Fibroblast of mammary gland (primary cell): Measurements from ENCODE around the gene PRXL2B.

Source experiments
- DNase-seq: peaks from one replicate; pipeline ENCODE4 v3.0.0-alpha.2; 2010; ENCODE audit warnings: low read depth
- H3K4me3 ChIP-seq: 2 replicates; pipeline ENCODE4 v1.5.1; 2011; ENCODE audit warnings: low read depth, mild to moderate bottlenecking, low read length, moderate library complexity; ENCODE audit not compliant: control insufficient read depth
- TF ChIP-seq, protein P1 (sequence below): conservative IDR thresholded peaks from 2 replicates; pipeline ENCODE4 v1.5.1; 2011; ENCODE audit warnings: low read depth, low read length, inconsistent platforms; ENCODE audit not compliant: control insufficient read depth, insufficient read depth

The PRXL2B gene

DNA sequence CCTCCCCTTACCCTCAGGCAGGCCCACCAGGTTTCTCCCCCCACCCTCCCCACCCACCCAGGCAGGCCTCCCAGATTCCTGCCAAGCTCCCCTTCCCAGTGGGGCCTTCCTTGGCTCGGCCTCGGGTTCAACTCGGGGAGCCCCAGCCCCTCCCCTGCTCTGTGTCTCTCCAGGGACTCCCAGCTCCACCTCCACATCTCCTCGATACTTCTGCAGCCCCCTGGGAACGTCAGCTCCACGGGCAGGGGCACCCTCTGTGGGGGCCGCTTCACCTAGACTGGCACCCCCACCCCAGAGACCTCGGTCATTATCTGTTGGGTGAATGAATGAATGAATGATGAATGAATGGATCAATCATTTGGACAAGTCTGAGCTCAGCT, 45.5 kb downstream of the PRXL2B start:
- TF ChIP-seq, protein P1, sequence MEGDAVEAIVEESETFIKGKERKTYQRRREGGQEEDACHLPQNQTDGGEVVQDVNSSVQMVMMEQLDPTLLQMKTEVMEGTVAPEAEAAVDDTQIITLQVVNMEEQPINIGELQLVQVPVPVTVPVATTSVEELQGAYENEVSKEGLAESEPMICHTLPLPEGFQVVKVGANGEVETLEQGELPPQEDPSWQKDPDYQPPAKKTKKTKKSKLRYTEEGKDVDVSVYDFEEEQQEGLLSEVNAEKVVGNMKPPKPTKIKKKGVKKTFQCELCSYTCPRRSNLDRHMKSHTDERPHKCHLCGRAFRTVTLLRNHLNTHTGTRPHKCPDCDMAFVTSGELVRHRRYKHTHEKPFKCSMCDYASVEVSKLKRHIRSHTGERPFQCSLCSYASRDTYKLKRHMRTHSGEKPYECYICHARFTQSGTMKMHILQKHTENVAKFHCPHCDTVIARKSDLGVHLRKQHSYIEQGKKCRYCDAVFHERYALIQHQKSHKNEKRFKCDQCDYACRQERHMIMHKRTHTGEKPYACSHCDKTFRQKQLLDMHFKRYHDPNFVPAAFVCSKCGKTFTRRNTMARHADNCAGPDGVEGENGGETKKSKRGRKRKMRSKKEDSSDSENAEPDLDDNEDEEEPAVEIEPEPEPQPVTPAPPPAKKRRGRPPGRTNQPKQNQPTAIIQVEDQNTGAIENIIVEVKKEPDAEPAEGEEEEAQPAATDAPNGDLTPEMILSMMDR, result no peak
- no peak for DNase-seq

DNA sequence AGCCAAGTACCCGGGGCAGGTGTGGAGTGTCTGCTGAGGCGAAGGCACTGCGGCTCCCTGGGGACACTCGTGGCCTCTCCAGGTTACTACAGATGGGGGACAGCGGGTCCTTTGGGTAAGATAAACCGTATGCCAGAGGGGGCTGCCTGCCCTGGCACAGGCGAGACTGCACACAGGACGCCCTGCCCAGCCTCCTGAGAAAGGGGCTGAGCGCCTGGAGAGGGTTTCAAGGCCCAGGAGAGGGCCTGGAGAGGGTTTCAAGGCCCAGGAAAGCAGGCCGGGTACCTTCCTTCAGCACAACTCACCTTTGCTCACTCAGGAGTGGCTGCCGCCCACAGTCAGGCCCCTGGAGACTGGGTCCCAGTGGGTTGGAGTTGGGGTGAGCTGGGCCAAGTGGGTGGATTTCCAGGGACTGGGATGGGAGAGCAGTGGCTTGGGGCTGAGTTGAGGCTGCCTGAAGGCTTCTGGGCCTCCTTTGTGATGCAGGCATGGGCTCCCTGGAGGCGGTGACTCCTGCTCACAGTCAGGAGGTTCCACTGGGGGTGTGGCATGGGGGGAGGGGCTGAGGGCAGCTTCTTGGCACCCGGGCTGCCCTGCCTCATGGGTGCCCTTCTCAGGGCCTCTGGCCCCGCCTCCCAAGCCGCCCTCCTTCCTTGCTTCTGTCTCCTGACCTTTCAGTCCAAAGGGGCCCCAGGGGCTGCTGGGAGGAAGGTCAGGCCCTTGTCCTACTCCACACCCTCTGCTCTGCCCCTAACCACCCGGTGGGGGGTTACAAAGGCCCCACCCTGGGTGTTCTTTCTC, 46.2 kb downstream of the PRXL2B start, which contains the start of gene MMEL1:
Gene MMEL1, minus strand, starts transcription at position 456 of the 801 bp plus-strand sequence. CDS start 3,532 bp downstream, outside the sequence.
- DNase-seq, result no peak
- TF ChIP-seq, protein P1, result no peak
- H3K4me3 ChIP-seq, result no peak within 1 kb of the TSS

More for the DNA sequence above, 45.5 kb downstream of the PRXL2B start:
- H3K4me3 ChIP-seq, result no peak overlapping the region

DNA sequence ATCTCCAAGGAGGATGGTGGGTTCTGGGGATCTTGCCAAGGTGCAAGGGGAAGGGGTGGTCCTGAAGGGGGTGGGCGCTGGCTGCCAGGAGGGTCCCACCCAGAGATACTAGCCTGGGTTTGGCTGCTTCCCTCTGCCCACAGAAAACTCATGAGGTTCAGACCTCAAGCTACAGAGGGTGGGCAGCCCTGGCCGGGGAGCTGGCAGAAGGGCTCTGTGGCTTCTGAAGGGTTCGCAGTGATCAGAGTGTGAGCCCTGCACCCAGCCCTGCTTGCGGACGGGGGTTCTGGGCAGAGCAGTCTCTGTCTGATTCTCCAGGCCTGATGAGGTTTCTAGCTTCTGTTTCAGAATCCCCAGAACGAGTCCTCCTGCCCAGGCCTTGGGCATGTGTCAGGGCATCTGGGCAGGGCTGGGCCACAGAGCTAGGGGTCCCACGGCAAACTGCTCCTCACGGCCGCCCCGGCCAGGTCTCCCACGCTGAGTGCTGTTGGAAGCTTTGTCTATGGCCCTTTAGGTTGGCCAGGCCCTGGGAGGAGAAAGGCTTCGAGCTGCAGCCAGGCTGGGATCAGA, 46.9 kb downstream of the PRXL2B start:
- no peak for DNase-seq
- H3K4me3 ChIP-seq, result no peak overlapping the region
- TF ChIP-seq, protein P1, result no peak

DNA sequence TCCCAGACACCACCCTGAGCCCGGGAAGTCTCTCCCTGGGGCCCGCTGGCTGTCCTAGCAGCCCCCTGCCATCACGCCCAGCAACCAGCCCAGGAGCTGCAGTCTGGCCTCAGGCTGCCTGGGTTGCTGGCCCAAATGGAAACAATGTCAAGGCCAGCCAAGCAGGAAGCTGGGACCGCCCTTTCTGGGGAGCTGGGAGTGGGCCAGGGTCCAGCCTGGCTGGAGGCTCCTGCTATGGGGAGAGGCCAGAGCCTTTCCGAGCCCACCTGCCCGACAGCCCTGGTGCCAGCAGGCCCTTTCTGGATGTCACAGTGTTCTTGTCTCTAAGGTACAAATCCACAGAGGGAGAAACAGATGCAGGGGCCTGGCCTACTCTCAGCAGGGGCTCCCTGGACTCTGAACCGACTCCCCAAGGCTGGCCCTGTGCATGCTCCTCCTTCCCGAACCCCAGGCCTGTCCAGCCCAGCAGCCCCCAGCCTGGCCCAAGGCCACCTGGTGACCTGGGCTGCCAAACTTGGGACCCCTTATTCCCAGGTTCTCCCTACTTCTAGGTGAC, 47.4 kb downstream of the PRXL2B start:
- TF ChIP-seq, protein P1, result no peak
- H3K4me3 ChIP-seq, result no peak overlapping the region
- no peak for DNase-seq

DNA sequence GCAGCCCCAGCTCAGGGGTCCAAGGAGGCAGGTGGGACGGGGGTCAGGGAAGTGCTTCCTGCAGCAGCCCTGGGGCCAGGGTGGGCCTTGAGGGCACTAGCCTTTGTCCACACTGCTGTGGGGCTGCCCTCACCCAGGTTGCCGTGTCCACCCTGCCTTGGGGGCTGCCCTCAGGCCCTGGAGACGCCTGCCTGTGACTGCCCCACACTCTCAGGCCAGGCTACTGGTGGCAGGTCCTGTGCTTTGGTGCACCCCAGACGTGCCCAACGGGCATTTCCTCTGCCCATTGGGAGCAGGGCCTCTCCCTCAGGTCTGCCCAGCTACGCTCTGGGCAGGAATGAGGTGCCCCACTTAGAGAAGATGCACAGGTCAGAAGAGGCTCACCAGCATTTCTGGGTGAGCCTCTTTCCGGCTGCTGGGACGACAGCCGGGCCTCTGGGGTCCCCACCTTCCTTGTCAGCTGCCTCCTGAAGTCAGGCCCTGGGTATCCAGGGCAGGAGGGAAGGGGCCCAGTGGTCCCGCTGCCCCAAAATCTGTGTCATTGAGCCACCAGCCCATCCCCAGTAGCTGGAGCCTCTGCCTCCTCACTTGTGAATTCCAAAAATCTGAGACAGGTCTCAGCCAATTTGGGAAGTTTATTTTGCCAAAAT, 48.9 kb downstream of the PRXL2B start:
- no peak for DNase-seq
- no peak overlapping the region for H3K4me3 ChIP-seq
- TF ChIP-seq, protein P1, result no peak

DNA sequence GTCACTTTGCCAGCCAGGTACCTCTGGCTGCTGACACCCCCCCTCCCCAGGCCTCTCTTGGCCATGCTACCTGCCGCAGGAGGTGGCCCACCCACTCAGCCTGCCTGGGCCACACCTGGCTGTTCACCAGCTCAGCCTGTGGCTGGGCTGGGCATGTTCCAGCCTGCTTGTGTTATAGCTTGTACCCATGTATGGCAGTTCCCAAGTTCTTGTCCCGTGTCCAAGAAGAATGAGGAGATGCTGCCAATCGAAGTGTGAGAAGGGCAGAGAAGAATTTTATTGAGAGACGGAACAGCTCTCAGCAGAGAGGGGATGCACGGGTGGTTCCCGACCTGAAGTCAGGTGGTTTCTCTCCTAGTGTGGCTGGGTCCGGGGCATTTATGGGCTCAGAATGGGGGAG, 50.2 kb downstream of the PRXL2B start:
- no peak overlapping the region for H3K4me3 ChIP-seq
- DNase-seq, result no peak
- TF ChIP-seq, protein P1, result no peak
